MCF 10A (cell line): ENCODE results near the gene CNTNAP2. TPM values are rescaled to one million over a fixed set of nuclear protein-coding genes. Genes with fewer than 3 reads are reported as not detected.

Experiments
- BruUV-seq: library from RNA; stranded (reverse); fragments of 400-500 nt; replicated peaks from 2 replicates; lab custom pipeline; 2021; lab: Mats Ljungman, UMichigan
- CTCF ChIA-PET: fragments of 300-600 bp; sonication (Branson Sonifier 250); formaldehyde crosslinking; extraction: SDS; loops from one replicate; lab custom pipeline; 2021; ENCODE audit warnings: antibody characterized with exemption, inconsistent platforms; lab: Yijun Ruan, JAX
- POLR2A ChIA-PET: fragments of 300-600, 350-650 bp; sonication (Branson Sonifier 250); formaldehyde crosslinking; extraction: SDS; loops from one replicate; lab custom pipeline; 2020; ENCODE audit warnings: antibody characterized with exemption, inconsistent platforms; lab: Yijun Ruan, JAX
- DNase-seq: peaks from one replicate; pipeline ENCODE4 v3.0.0-alpha.2; 2018; ENCODE audit not compliant: unreplicated experiment
- H3K27ac Mint-ChIP-seq: one replicate; pipeline ENCODE4 v1.8.0; 2022; ENCODE audit warnings: mild to moderate bottlenecking, low read depth, mixed read lengths; ENCODE audit not compliant: unreplicated experiment
- H3K27me3 Mint-ChIP-seq: one replicate; pipeline ENCODE4 v1.8.0; 2022; ENCODE audit warnings: mixed read lengths; ENCODE audit not compliant: insufficient read depth, unreplicated experiment
- H3K36me3 Mint-ChIP-seq: one replicate; pipeline ENCODE4 v1.8.0; 2022; ENCODE audit warnings: mild to moderate bottlenecking, moderate library complexity, mixed read lengths; ENCODE audit not compliant: insufficient read depth, unreplicated experiment
- H3K4me1 Mint-ChIP-seq: one replicate; pipeline ENCODE4 v1.8.0; 2022; ENCODE audit warnings: mixed read lengths; ENCODE audit not compliant: insufficient read depth, unreplicated experiment
- H3K4me3 Mint-ChIP-seq: one replicate; pipeline ENCODE4 v1.8.0; 2022; ENCODE audit warnings: mild to moderate bottlenecking, moderate library complexity, mixed read lengths; ENCODE audit not compliant: unreplicated experiment
- H3K9me3 Mint-ChIP-seq: one replicate; pipeline ENCODE4 v1.8.0; 2022; ENCODE audit warnings: mixed read lengths; ENCODE audit not compliant: unreplicated experiment
- CTCF ChIP-seq: fragments of 200-600 bp; IDR thresholded peaks from one replicate; pipeline ENCODE4 v1.8.0; 2022; ENCODE audit warnings: antibody characterized with exemption, mild to moderate bottlenecking; ENCODE audit not compliant: unreplicated experiment
- intact Hi-C: fragments of 100-400 bp; cut with micrococcal nuclease; formaldehyde crosslinking; loops from 2 replicates; pipeline ENCODE4 v1.14.1; 2022
- total RNA-seq: library from RNA; stranded (reverse); gene quantifications from 2 replicates; pipeline ENCODE4 v1.2.3, GENCODE V29; 2022

Gene CNTNAP2
- total RNA-seq, 1 experiment from 2014 or later: 1.1 TPM

GRCh38 chr7:148397551-148397950 is 2280.9 kb downstream of the CNTNAP2 start:
- ChIA-PET POLR2A (interaction anchor here (0.6 to 0.7 kb wide), 3 partner anchors 20 to 54 kb away, joined by 3 read pairs; no protein-coding TSS in a partner anchor), CTCF (interaction anchor here (0.7 kb wide), 1 partner anchor 10 kb away, joined by 3 read pairs; no protein-coding TSS in a partner anchor)
- no peaks in the 10 kb centered on the region for H3K36me3 Mint-ChIP-seq
- H3K27ac Mint-ChIP-seq: no peak overlapping the region
- no peak for DNase-seq
- no peaks in the 10 kb centered on the region for H3K9me3 Mint-ChIP-seq
- peaks cover 30% of the 10 kb centered on the region for H3K27me3 Mint-ChIP-seq
- H3K4me1 Mint-ChIP-seq: peaks cover 6% of the 10 kb centered on the region
- no peak for TF ChIP-seq CTCF
- H3K4me3 Mint-ChIP-seq: no peak overlapping the region
- intact Hi-C loops: no loop called here
- no TSS peak for BruUV-seq

GRCh38 chr7:148397985-148398384 is 2281.4 kb downstream of the CNTNAP2 start:
- no peak for TF ChIP-seq CTCF
- POLR2A ChIA-PET: interaction anchor here (0.6 to 0.9 kb wide), 3 partner anchors 48 to 668 kb away, joined by 3 read pairs; no protein-coding TSS in a partner anchor
- CTCF ChIA-PET: interaction anchor here (1.1 kb wide), 1 partner anchor 30 kb away, joined by 3 read pairs; no protein-coding TSS in a partner anchor
- no TSS peak for BruUV-seq
- Mint-ChIP-seq H3K27me3 (peaks cover 27% of the 10 kb centered on the region), H3K4me3 (no peak overlapping the region), H3K4me1 (peaks cover 6% of the 10 kb centered on the region), H3K27ac (no peak overlapping the region), H3K9me3 (no peaks in the 10 kb centered on the region), H3K36me3 (no peaks in the 10 kb centered on the region)
- intact Hi-C loops: no loop called here
- no peak for DNase-seq

- intact Hi-C loops: no loop called here
- Mint-ChIP-seq H3K27ac (no peak overlapping the region), H3K36me3 (no peaks in the 10 kb centered on the region), H3K9me3 (no peaks in the 10 kb centered on the region), H3K4me1 (peaks cover 6% of the 10 kb centered on the region), H3K27me3 (peaks cover 18% of the 10 kb centered on the region), H3K4me3 (no peak overlapping the region)
- TF ChIP-seq CTCF: no peak
- POLR2A ChIA-PET: interaction anchor here (0.9 kb wide), 1 partner anchor 667 kb away, joined by 3 read pairs; no protein-coding TSS in a partner anchor
- CTCF ChIA-PET: interaction anchor here (1.1 kb wide), 1 partner anchor 31 kb away, joined by 3 read pairs; no protein-coding TSS in a partner anchor
- BruUV-seq: no TSS peak
- peak; percentile 3 for DNase-seq
Measured at GRCh38 chr7:148398844-148399365, 2282.3 kb downstream of the CNTNAP2 start.

GRCh38 chr7:148400101-148400500 is 2283.5 kb downstream of the CNTNAP2 start:
- intact Hi-C loops: no loop called here
- Mint-ChIP-seq H3K27me3 (peaks cover 6% of the 10 kb centered on the region), H3K27ac (peak overlapping the region; percentile 27), H3K9me3 (no peaks in the 10 kb centered on the region), H3K36me3 (no peaks in the 10 kb centered on the region), H3K4me3 (no peak overlapping the region), H3K4me1 (peaks cover 6% of the 10 kb centered on the region)
- no TSS peak for BruUV-seq
- no peak for DNase-seq
- ChIA-PET CTCF (interaction anchor here (0.6 to 0.7 kb wide), 2 partner anchors 58 to 65 kb away, joined by 3 read pairs; no protein-coding TSS in a partner anchor), POLR2A (no interaction called here)
- TF ChIP-seq CTCF: no peak
